Kidney epithelial cell (primary cell): ENCODE measurements around the gene COL5A3. TPM values are rescaled to one million over a fixed set of nuclear protein-coding genes. Genes with fewer than 3 reads are reported as not detected.

Experiments used
- DNase-seq: peaks from one replicate; pipeline ENCODE4 v3.0.0-alpha.2; 2010; ENCODE audit warnings: low read depth
- H3K27me3 ChIP-seq: 2 replicates; pipeline ENCODE4 v1.6.0; 2011; ENCODE audit warnings: low read length; ENCODE audit not compliant: control insufficient read depth, insufficient read depth
- H3K36me3 ChIP-seq: 2 replicates; pipeline ENCODE4 v1.5.1; 2011; ENCODE audit warnings: low read length; ENCODE audit not compliant: control insufficient read depth, insufficient read depth
- H3K4me3 ChIP-seq: 2 replicates; pipeline ENCODE4 v1.5.1; 2011; ENCODE audit warnings: low read depth, mild to moderate bottlenecking, control low read depth, low read length
- total RNA-seq: library from RNA; depleted of rRNA; stranded (reverse); fragments of >200 nt; gene quantifications from 2 replicates; pipeline ENCODE4 v1.2.3, GENCODE V29; 2015
- TF ChIP-seq, protein P1 (sequence below): IDR thresholded peaks from 2 replicates; pipeline ENCODE4 v1.5.1; 2011; ENCODE audit warnings: mild to moderate bottlenecking, moderate library complexity, low read length, control low read depth, inconsistent platforms; ENCODE audit not compliant: insufficient read depth, poor library complexity, severe bottlenecking

Gene COL5A3
- total RNA-seq, 1 donor from 2014 or later = 0.79 TPM

DNA sequence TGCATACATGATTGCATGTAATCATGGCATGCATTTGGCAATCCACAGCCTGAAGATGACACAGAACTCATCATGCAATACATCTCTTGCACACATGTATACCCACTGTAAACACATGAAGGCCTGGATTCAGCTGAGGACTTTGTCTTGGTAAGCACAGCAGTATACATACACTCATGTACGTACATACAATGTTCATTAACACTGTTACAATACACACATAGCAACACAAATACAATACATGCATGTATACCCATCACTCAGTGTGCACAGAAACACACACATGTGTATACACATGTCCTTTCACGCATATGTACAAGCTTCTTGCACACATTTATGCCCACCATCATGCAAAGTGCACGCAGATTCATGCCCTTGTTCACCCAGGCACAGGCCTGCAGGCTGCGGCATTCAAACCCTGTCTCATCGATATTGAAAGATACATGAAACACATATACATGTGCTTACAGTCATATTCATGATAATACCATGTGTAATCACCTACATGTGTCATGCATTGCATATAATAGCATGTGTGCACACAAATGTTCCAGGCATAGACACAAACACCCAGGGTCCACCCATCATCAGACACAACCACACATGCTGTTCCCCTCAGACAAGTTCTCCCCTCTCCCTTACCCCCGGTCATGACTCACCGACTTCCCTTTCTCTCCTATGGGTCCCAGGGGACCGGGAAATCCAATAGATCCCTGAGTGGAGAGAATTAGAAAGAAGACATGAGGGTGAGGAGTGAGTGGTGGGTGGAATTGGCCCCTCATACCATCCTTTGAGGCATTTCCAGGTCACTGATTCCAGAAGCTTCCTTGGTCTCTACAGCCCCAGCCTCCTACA is 28.7 kb downstream of the COL5A3 start:
- no peak for DNase-seq

DNA sequence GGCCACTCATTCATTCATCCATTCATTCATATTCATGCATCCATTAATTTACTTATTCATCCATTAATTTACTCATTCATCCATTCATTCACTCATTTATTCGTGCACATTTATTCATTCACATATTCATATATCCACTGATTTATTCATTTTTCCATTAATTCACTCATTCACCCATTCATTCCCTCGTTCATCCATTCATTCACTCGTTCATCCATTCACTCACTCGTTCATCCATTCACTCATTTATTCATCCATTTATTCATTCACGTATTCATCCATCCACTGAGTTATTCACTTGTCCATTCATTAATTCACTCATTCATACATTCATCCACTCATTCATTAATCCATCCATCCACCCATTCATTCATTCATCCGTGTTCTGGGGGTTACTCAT is 38.2 kb downstream of the COL5A3 start:
- H3K4me3 ChIP-seq = no peak overlapping the region
- TF ChIP-seq, protein P1, sequence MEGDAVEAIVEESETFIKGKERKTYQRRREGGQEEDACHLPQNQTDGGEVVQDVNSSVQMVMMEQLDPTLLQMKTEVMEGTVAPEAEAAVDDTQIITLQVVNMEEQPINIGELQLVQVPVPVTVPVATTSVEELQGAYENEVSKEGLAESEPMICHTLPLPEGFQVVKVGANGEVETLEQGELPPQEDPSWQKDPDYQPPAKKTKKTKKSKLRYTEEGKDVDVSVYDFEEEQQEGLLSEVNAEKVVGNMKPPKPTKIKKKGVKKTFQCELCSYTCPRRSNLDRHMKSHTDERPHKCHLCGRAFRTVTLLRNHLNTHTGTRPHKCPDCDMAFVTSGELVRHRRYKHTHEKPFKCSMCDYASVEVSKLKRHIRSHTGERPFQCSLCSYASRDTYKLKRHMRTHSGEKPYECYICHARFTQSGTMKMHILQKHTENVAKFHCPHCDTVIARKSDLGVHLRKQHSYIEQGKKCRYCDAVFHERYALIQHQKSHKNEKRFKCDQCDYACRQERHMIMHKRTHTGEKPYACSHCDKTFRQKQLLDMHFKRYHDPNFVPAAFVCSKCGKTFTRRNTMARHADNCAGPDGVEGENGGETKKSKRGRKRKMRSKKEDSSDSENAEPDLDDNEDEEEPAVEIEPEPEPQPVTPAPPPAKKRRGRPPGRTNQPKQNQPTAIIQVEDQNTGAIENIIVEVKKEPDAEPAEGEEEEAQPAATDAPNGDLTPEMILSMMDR = no peak
- H3K36me3 ChIP-seq = no peaks in the 10 kb centered on the region
- H3K27me3 ChIP-seq = peaks cover 5% of the 10 kb centered on the region
- no peak for DNase-seq

More for the DNA sequence above, 28.7 kb downstream of the COL5A3 start:
- Histone ChIP-seq H3K4me3 (no peak overlapping the region), H3K27me3 (no peaks in the 10 kb centered on the region), H3K36me3 (no peaks in the 10 kb centered on the region)
- TF ChIP-seq, protein P1 = no peak

DNA sequence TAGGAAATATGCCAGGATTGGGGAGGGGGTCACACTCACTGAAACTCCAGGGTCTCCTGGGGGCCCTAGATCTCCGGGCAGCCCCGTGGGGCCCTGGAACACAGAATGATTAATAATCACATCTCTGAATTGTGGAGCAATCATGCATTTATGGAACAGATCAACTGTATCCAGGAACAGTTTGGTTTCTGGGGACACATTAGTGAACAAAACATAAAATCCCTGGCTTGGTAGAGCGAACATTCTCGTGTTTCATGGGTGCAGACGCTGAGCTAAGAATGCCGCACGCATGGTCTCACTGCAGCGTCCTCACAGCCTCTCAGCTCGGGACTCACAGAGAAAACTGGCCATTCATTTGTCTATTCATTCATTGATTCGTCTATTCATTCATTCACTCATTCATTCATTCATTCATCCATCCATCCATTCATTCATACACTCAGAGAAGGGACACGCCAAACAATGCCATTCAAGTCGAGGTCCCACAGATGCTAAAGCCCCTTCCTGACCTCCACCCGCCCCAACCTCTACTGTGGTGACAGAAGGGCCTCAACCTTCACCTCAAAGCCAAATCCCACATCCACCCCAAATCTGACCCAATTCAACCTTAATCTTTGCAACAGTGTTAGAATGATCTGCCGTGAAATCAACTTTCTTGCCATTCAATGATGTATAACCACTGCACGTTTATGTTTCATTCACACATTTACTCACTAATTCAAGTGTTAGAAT is 39.0 kb downstream of the COL5A3 start:
- TF ChIP-seq, protein P1 = no peak
- DNase-seq = no peak
- Histone ChIP-seq H3K36me3 (no peaks in the 10 kb centered on the region), H3K27me3 (peaks cover 12% of the 10 kb centered on the region), H3K4me3 (no peak overlapping the region)

DNA sequence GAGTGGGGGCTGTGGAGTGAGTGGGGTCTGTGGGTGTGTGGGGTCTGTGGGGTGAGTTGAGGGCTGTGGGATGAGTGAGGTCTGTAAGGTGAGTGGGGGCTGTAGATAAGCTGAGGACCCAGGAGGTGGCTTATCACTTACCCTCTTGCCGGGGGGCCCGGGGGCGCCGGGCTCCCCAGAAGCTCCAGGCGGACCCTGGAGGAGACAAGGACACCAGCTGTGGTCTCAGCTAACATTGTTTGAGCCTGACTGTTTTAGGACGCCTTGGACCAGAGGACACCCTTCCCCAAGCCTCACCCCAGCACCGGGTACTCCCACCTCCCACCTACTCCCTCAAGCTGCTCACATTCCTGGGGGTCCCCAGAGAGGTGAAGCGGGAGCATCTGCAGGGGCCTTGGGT is 39.8 kb downstream of the COL5A3 start:
- no peaks in the 10 kb centered on the region for H3K36me3 ChIP-seq
- TF ChIP-seq, protein P1 = no peak
- H3K4me3 ChIP-seq = no peak overlapping the region
- no peak for DNase-seq
- H3K27me3 ChIP-seq = peaks cover 18% of the 10 kb centered on the region

DNA sequence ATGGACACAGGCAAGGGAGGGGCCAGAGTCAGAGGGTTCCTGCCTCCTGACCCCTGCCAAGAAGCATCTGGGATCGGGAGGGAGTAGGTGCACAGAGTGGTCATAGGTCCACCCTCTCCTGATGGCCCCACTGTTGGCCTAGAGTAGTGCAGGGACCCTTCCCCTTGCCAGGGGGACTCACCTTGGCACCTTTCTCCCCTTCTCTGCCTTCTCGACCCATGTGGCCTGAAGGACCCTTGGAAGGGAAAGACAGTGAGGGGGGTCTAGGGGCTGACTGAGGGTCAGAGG is 40.7 kb downstream of the COL5A3 start:
- no peak overlapping the region for H3K4me3 ChIP-seq
- TF ChIP-seq, protein P1 = no peak
- DNase-seq = no peak
- H3K27me3 ChIP-seq = peaks cover 18% of the 10 kb centered on the region
- no peaks in the 10 kb centered on the region for H3K36me3 ChIP-seq
